Activated T-cell treated with anti-CD3 and anti-CD28 coated beads for 48 hours (primary cell): ENCODE data around the gene RBMS3.

Source experiments
- DNase-seq: peaks from one replicate; pipeline ENCODE4 v3.0.0-alpha.2; 2020; ENCODE audit warnings: low read depth

Gene RBMS3

DNA sequence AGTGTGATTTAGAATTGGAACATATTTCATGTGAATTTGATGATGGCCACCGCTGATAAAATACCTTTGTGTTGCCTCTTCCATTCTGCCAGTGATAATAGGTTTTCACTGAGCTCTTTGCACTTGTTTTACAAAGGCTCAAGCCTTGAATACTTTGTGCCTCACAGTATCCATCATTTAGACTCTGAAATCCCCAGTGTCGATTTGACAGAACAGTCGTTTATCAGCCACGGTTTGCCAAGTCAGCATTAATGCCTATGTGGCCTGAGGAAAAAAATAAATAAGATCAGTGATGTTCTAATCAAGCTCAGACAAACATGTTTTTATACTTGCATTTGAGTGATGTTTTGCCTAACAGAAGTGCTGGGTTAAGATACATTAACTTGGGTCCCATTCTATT lies 399.1 kb downstream of the RBMS3 start:
- DNase-seq = no peak

DNA sequence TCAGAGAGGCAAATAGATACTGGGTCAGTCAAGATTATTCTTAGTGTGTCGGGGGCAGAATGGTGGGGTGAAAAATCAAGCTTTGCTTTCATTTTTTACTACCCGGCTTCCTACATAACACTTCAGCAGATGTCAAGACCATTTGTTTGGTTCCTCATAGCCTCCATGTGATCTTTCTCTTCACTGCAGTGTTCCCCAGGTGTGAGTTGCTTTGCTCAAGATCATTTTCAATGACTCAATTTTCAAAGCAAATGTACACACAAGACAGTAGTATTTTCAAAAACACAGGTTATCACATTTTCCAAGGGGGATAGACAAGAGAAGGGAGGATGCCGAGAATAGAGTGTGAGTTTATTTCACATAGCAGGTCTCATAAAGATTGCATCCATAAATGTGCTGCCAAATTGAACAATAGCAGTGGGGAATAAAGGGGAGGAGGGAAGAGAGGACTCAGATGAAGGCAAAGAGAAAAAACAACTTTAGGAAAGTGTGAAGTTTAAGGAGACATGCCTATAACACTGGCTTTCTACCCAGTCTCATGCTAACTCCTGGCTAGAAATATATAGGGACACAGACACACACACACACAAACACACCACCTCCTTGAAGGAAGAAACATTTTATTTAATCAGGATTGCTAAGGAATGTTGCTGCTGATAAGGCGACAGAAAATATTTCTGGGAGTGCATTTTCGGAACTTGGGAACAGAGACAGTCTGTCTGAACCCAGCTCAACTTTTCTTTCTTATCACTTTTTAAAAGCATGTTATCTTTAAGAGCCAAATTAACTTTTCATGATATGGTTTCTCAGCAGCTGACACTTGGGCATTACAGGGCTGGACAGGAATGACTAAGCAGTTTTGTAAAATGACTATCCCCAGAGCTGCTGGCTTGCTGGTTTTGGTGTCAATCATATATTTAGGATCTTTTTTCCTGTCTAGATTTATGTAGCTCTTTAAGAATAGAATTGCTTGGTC lies 402.4 kb downstream of the RBMS3 start:
- no peak for DNase-seq

DNA sequence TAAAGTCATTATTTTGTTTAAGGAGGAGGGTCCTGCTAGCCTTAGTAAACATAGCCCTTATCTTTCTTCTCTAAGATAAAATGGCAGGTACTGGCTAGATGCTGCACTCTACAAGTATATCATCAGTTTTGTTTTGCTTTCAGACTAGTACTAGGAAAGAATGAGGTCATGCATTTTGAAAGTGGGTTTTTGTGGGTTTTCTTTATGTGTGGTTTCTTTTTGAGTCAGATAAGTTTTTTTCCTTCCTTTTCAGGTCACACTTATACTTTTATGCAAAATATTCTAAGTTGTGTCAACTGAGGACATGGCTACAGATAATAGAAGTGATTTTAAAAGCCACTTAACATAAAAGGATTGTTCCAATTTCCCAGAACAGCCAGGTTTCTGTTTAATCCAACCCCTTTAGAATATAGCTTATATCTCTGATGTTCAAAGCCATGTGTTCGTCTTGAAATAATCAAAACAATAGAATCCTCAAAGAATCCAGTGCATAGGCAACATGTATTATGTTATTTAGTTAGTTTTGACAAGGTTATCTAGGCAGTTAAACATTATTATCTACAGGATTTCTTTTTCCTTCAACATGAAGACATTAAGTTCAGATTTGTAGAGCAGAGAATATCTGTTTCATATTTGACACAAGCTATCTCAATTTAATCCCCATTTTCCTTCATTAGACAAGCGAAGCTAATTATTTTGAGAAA lies 406.2 kb downstream of the RBMS3 start:
- DNase-seq = no peak

DNA sequence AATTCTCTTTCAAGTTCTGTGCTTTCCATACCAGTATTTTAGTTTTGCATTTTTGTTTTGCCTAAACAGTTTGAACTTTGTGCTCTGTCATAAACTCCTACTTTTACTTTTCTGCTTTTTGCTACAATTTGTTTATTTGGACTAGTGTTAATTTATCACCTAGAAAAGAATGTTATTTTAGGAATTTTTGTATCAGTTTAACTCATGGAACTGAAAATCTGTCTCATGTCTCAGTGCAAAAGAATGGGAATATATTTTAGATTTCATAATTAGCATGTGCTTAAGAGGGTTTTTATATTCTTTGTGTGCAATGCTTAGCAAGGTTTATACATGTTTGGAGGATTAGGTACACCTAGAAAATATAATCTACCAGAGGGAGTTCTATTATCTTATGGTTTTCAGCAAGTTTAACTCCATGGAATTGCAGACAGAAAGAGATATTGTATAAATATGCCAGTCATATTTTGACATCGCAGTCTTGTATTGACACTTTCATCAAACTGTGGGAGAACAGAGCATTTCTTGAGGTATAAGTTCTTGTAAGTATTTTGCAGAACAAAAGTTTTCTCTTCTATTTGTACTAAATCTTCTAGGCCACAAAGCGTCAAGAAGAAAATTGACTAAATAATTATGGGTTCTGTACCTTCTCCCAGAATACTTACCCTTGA lies 409.9 kb downstream of the RBMS3 start:
- no peak for DNase-seq

DNA sequence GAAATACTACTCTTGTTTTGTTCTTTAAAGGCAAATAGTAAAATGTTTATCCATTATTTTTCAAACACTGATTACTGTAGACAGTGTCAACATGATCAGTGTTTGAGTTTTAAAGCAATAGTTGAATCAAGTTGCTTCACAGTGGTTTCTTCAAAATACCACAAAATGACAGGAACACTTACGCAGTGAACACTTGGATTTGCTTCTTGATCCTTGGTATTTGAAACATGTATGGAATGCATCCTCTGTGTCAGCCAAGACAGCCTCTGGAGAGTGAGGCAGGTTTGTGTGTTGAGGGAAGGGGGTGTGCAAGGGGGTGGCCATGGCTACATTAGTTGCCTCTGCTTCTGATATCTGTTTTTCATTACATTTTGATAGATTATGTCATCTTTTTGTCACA lies 413.0 kb downstream of the RBMS3 start:
- no peak for DNase-seq

DNA sequence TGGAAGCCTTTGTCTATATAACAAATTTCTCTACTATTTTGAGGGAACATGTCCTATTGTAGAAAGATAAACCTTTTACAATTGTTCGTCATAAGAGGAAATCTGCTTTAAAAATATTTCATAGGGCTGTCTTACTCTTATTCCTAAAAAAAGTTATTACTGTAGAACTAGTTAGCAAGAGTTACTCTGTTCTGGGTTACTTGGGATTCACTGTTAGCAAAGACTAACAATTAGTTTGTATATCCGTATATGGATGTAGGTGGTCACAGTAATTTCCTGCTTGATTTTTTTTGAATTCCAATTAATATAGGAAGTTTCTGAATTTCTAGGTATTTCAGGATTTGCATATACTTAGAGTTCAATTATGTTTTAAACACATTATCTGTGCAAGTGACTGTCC lies 413.5 kb downstream of the RBMS3 start:
- DNase-seq = no peak

DNA sequence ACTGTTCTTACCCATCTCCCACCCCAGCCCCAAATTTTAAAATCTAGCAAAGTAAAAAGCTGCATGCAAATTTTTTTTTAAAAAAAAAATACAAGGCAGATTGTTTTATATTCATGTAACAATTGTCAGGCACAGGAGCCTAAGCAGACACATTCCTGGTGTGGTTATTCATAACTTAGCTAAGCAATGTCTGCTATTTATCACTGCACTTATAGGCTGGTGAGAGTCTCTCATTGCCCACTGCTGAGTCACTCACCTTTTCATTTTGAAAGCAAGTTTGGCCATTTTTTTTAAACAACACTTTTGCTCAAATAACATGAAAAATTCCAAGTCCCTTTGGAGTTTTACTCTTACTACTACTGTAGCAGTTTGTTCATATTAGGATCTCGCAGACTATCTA lies 413.9 kb downstream of the RBMS3 start:
- no peak for DNase-seq

DNA sequence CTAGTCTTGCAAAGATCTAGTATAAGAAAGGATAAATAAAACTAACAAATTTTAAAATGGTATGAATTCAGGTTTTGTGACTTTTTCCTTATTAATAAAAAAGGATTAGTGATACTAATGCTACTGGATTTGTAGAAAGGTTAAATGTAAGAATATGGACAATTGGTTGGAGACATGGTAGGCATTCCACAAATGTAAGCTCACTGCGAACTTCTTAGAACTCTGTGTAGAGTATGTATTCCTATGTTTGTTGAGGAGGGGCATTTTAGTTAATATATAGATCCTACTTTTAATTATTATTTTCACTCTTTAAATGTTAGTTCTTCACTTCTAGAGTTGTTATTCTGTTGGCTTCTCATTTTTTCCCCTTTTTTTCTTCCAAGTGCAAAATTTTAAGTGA lies 414.3 kb downstream of the RBMS3 start:
- DNase-seq = no peak

DNA sequence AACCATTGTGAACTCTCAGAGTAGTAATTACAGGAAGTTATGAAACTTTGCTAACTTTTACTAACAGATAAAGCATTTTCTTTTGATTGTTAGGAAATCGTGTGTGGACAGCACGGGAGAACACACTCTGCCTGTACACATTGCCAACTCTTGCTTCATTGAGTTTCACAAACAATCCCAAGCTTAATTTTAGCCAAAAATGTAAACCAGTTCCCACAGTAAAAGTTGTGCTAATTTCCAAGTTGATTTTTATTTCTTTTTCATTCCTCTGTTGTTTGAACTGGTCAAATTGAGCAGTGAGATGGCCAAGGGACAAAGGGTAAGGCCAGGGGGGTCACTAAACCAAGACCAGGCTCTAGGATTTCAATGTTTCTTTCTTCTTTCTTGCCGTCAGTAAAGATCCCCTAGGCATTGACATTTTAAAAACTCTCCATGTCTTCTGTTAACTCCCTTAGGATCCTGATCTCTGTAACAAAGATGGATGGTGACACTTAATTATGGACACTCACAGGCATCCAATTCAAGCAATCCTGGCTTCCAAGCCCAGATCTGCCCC lies 414.9 kb downstream of the RBMS3 start:
- no peak for DNase-seq

DNA sequence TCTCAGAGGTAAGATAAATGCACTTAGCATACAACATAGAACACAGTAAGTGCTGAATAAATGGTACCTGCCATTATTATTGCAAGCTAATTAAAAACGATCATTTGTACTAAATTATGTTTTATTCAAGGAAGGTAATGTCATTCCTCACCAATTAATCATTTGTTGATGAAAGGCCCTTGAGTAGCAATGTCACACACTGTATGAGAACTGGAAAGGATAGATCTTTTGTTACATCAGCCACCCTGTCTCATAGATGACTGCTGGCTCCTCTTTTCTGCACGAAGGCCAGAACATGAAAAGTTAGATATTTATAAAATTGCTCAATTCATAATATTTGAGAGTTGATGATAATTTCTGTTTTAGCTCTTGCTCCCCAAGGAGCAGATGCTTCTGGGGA lies 415.4 kb downstream of the RBMS3 start:
- DNase-seq = no peak

DNA sequence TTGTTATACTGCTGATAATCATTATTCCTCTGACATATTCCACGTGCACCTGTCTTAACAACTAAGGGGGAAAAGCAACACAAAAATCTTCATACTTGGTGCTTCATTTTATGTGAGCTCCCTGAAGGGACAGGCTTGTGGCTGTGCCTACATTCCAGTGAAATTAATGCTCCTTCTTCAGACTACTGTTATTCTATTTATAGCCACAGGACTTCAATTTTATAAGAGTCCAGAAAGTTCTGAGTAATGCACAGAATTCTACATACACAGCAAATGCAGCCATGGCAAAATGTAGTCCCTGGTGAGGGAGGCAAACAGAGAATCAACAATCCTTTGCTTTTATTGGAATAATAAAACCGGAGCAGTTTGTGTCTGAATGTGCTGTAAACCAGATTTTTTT lies 417.1 kb downstream of the RBMS3 start:
- DNase-seq = no peak

DNA sequence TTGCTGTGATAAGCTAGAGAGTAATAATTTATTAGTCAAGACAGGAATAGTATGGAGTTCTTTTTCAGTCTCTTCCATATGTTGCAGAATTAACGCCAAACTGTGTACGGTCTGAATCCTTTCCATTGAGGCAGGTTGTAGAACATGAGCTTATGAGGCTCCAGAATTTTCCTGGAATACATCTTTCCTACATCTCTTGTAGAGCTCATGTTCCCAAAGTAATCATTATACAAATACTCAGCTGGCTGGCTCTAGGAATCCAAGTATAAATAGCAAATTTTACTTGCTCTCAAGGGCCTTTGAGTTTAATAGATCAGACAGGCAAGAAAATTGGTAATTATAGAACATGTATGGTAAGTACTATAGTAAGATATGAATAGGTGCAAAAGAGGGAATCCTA lies 419.4 kb downstream of the RBMS3 start:
- DNase-seq = no peak

DNA sequence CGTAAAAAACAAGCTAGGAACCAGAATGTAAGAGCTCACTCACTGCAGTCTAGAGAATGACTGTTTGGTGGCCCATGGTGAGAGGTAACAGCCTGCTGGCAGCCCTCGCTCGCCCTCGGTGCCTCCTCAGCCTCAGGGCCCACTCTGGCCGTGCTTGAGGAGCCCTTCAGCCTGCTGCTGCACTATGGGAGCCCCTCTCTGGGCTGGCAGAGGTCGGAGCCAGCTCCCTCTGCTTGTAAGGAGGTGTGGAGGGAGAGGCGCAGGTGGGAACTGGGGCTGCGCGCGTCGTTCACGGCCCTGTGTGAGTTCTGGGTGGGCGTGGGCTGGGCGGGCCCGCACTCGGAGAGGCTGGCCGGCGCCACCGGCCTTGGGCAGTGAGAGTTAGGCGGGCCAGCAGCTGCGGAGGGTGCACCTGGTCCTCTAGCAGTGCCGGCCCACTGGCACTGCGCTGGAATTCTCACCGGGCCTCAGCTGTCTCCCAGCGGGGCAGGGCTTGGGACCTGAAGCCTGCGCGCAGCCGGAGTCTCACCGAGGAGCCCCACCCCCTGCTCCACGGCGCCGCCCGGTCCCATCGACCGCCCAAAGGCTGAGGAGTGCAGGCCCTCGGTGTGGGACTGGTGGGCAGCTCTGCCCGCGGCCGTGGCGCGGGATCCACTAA lies 420.6 kb downstream of the RBMS3 start:
- no peak for DNase-seq

DNA sequence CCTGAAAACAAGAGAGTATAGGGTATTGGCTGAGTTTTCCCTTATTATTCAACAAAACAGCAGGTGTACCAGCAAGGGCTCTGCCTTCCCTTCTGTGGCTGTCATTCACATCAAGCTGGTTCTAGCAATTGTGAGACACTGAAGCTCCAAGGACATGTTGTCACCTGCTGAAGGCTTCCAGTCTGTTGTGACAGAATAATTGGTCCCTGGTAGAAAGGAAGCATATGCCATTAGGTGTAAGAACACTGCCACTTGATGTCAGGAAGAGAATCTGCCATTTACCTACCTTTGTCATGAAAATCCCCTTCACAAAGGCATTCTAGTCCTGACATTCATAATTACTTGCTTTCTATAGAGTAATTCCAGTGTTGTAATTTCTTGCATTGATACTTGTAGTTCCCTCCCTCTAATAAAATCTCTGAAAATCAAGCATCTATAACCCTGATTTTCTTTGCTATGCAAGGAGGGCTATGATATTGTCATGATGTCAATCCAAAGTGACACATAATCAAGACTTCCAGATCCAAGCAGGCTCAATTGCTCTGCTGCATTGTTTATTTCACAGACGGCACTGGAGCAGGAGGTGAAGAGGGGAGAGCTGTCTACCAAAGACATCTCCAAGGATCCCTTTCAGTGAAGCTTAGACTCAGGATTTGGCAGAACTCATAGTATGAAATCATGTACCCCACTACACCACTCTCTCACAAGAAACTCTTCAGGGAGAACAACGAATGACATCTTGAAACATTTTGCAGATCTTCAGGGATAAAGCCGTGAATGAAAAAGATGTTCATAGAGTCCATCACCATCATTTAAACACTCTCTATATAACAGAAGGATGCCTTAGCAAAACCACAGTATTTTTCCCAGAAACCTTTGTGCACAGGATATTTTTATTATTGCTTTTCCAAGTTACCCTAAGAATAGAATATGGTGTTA lies 425.3 kb downstream of the RBMS3 start:
- no peak for DNase-seq

DNA sequence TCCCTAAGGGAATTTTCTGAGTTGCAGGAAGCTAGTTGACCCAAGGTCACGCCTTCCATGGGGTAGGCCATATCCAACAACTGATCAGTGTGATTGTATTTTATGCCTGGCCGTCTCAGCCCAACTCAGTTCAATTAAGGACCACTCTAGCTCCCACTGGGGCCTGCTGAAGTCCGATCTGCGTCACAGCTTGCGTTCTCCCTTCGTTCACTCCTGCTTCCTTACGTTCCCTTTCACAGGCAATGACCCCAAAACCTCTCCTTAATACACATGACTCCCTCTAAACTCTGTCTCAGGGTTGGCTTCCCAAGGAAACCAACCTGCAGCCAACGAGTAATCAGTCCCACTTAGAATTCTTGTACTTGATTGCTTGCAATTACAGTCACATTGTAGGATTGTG lies 428.0 kb downstream of the RBMS3 start:
- no peak for DNase-seq

DNA sequence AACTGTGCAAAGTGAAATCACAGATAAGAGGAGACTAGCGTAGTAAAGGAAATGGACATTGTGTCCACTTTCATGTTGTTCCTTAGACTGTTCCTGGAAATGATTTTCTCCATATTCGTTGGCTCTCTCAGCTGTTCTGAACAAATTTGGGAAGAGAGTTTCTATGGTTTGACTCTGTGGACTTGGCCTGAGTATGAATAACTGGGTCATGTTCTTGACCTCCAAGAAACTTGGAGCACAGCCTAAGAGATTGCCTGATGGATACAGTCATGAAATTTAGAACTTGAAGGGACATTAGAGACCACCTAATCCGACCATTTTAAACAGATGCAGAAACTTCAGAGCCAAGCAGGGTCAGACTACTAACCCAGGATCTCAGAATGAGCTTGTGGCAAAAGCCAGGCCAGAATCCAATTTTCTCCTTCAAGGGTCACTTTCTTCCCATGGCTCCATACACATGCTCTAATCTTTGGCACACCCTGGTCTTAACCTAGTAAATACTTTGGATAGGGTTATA lies 430.4 kb downstream of the RBMS3 start:
- DNase-seq = no peak

DNA sequence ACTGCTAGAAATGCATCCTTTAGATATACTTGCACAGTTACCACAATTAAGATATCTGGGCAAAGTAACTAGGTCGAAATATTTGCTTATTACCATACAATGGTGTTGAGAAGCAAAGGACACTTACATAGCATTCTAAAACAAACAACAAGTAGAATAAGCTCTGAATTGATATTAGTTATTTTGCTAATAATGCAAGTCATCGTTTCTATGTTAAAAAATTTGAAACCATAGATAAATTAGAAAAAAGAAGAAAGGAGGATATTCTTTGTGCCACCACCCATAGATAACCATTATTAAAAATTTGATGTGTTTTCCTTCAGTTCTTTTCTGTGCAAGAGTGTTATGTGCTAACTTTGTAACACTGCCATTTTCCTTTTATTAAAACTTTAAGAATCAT lies 435.3 kb downstream of the RBMS3 start:
- no peak for DNase-seq

DNA sequence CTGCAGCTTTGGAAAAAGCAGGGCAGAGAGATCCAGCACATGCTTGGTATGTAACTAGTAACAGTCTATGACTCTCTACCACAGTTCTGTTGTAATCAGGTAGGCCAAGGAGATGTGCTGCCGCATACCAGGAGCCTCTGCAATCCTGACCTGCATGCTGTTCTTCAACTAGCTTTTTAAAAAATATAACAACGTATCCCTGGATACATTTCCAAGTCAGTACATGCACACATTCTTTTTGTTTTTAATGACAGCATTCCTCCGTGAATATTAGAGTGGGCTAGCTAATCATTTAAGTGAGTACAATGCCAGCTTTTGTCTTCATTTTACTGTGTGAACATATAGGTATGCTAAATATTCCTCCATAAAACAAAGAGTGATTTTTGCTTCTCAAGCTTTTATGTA lies 437.8 kb downstream of the RBMS3 start:
- no peak for DNase-seq

DNA sequence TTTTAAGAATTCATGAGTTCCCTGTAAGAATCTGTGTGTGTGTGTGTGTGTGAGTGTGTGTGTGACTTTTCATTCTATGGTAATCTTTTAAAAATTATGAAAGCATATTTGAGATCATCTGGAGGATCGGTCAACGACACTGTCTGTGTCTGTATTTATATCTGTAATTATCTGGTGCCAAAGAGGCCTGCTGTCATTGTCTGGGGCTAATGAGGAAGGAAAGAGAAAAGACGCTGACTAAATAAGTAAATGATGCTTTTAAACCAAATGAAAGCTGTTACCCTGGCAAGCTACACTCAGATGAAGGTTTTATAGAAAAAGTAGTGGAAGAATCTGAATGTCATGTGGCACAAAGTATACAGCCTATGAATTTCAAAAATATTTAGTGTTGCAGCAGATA lies 439.8 kb downstream of the RBMS3 start:
- no peak for DNase-seq

DNA sequence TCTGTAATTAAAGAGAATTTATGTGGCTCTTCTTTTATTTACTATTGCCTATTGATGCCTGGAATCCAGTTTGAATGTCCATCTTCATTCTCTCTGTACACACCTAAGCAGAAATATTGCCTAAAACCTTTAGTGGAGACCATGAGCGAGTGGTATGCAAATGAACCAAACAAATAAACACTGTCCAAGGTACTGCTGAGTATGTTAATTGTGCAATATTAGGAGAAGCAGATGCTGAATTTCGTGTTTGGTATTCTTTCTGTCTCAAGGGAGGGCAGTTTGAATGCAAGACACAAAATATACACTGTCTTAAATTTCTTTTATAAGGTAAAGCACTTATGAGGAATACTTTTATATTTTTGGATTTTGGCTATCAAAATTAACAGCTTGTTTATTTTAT lies 440.9 kb downstream of the RBMS3 start:
- DNase-seq = no peak

DNA sequence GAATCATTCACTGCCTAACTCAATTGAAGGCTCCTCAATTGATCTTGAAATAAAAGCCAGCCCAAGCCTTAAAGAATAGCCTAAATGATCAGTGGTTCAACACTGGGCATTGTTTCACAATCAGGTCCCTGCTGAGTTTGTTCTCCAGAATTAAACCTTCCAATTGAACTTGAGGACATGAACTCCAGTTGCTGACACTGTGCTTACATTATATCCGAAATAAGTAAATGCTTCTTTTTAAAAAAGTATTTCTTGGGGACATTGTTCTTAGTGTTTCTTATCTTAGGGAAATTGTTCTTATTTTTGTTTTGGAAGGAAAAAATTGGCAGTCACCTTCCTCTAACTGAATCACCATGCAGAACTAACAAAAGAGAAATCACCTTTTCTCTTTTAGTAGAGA lies 450.2 kb downstream of the RBMS3 start:
- no peak for DNase-seq
